Activated CD4-positive, alpha-beta T cell treated with anti-CD3 and anti-CD28 coated beads, Interleukin-10, Interleukin-2, amounts not matched to agents 100 ng/mL and 50 ng/mL, durations not matched to agents 16 hours and 8 hours (primary cell): ENCODE results near the gene PNMA8B.
"Not testable (repeated sequence)": the region's sequence is repeated elsewhere in the genome, so short reads cannot be mapped to it uniquely, and the experiment has no call there.

Experiments
- DNase-seq: peaks from one replicate; pipeline ENCODE4 v3.0.0-alpha.2; 2020

PNMA8B gene

GRCh38 chr19:46513461-46514236, 18.0 kb upstream of the PNMA8B start:
- peak; percentile 77 for DNase-seq

GRCh38 chr19:46511237-46511636, 15.6 kb upstream of the PNMA8B start:
- DNase-seq: no peak

GRCh38 chr19:46508206-46508605, 12.5 kb upstream of the PNMA8B start:
- no peak for DNase-seq

GRCh38 chr19:46503848-46504453, 8.3 kb upstream of the PNMA8B start:
- DNase-seq: no peak

- no peak for DNase-seq
Measured at GRCh38 chr19:46502891-46503290, 7.2 kb upstream of the PNMA8B start.

GRCh38 chr19:46499692-46500091, 4.0 kb upstream of the PNMA8B start:
- DNase-seq: no peak

- DNase-seq: no peak
Measured at GRCh38 chr19:46497773-46498172, 2.1 kb upstream of the PNMA8B start.

GRCh38 chr19:46496886-46497285, 1.2 kb upstream of the PNMA8B start:
- DNase-seq: not testable (repeated sequence)

GRCh38 chr19:46496304-46496703, 637 bp upstream of the PNMA8B start:
- DNase-seq: no peak

GRCh38 chr19:46494941-46495785, 504 bp downstream of the PNMA8B start:
- DNase-seq: no peak

GRCh38 chr19:46494146-46494940, 1.3 kb downstream of the PNMA8B start:
- DNase-seq: no peak

GRCh38 chr19:46493236-46494145, 2.2 kb downstream of the PNMA8B start:
- no peak for DNase-seq

- no peak for DNase-seq
Measured at GRCh38 chr19:46492841-46493235, 2.8 kb downstream of the PNMA8B start.

GRCh38 chr19:46491975-46492682, 3.5 kb downstream of the PNMA8B start:
- DNase-seq: no peak

- DNase-seq: no peak
Measured at GRCh38 chr19:46490774-46491173, 4.9 kb downstream of the PNMA8B start.

GRCh38 chr19:46489445-46490272, 6.0 kb downstream of the PNMA8B start:
- DNase-seq: no peak

GRCh38 chr19:46488551-46488950, 7.1 kb downstream of the PNMA8B start:
- no peak for DNase-seq

- DNase-seq: peak; percentile 69
Measured at GRCh38 chr19:46487802-46488445, 7.7 kb downstream of the PNMA8B start.

- no peak for DNase-seq
Measured at GRCh38 chr19:46487178-46487801, 8.4 kb downstream of the PNMA8B start.
